Measurements from ENCODE around the gene SALL4. TPM values are rescaled to one million over a fixed set of nuclear protein-coding genes. Genes with fewer than 3 reads are reported as not detected.

The SALL4 gene
- total and polyA plus RNA-seq, 2 experiments from 2014 or later: 122 to 227 TPM

GRCh38 chr20:51811042-51811355 is 8.7 kb upstream of the SALL4 start:
- TF ChIP-seq REST (IDR thresholded peaks at IDR 0.05; ENCODE audit: unreplicated experiment) (no peak), JUNB (IDR thresholded peaks at IDR 0.05; ENCODE audit: unreplicated experiment) (no peak), EZH2phosphoT487 (IDR thresholded peaks at IDR 0.05; ENCODE audit: unreplicated experiment) (no peak), ZNF331 (CRISPR knock-in tag; IDR thresholded peaks at IDR 0.05; ENCODE audit: low read depth) (no peak), POLR2AphosphoS5 (IDR thresholded peaks at IDR 0.05; ENCODE audit: low read depth) (no peak), CREB1 (CRISPR knock-in tag; IDR thresholded peaks at IDR 0.05; ENCODE audit: low read depth) (no peak), NANOG (IDR thresholded peaks at IDR 0.05; ENCODE audit: borderline replicate concordance) (no peak), ETS1 (IDR thresholded peaks at IDR 0.05) (no peak), ZNF462 (CRISPR knock-in tag; IDR thresholded peaks at IDR 0.05) (no peak), STAT1 (IDR thresholded peaks at IDR 0.05; ENCODE audit: unreplicated experiment) (no peak), EZH2 (IDR thresholded peaks at IDR 0.05; ENCODE audit: low read depth, unreplicated experiment) (no peak), CTCF (conservative IDR thresholded peaks at IDR 0.05; ENCODE audit: low read depth in 2 of 2) (no peak), ZNF114 (CRISPR knock-in tag; IDR thresholded peaks at IDR 0.05) (no peak)
- no peak overlapping the region for H3K4me3 ChIP-seq
- H2AFZ ChIP-seq: no peak overlapping the region; the same call in 1 of the 2 replicates
- 0 out of 2 replicates have a peak, but pooled peaks cover 4% of the 10 kb centered on the region for H3K9me2 ChIP-seq (ENCODE audit: insufficient read depth)
- Mint-ChIP-seq H3K27ac (no peak overlapping the region; the same call in 1 of the 2 replicates), H3K4me3 (no peak overlapping the region), H3K27me3 (ENCODE audit: insufficient read depth, low read depth, poor library complexity) (peaks cover 2% of the 10 kb centered on the region), H3K36me3 (ENCODE audit: low read depth) (no peaks in the 10 kb centered on the region), H3K4me1 (peaks cover 27% of the 10 kb centered on the region), H3K9me3 (no peaks in the 10 kb centered on the region)
- DNase-seq (ENCODE audit: low spot score) (no peak), ATAC-seq (no peak)
- H3K27ac ChIP-seq (ENCODE audit: low read depth): peak overlapping the region; percentile 45
- no peaks in the 10 kb centered on the region for H4K20me1 ChIP-seq (replicated peaks; ENCODE audit: insufficient read depth)
- H3K79me2 ChIP-seq (replicated peaks; ENCODE audit: insufficient read depth): no peaks in the 10 kb centered on the region
- peaks cover 25% of the 10 kb centered on the region for H3K4me1 ChIP-seq (ENCODE audit: insufficient read depth)
- H3K4me2 ChIP-seq: peak overlapping the region; percentile 53; the same call in 1 of the 2 replicates
- H3K27me3 ChIP-seq (ENCODE audit: insufficient read depth): no peaks in the 10 kb centered on the region
- no peaks in the 10 kb centered on the region for H3F3A ChIP-seq (replicated peaks; ENCODE audit: low read depth)
- H3K36me3 ChIP-seq (ENCODE audit: insufficient read depth): no peaks in the 10 kb centered on the region

Measured in GM23338 (cell line).